ENCODE results near the gene LAMB1.

The LAMB1 gene

GRCh38 chr7:107884066-107884818, 118.7 kb downstream of the LAMB1 start:
- no peak for TF ChIP-seq SPI1 (IDR thresholded peaks at IDR 0.05; ENCODE audit: borderline replicate concordance, low read depth)
- TF ChIP-seq, protein P1, sequence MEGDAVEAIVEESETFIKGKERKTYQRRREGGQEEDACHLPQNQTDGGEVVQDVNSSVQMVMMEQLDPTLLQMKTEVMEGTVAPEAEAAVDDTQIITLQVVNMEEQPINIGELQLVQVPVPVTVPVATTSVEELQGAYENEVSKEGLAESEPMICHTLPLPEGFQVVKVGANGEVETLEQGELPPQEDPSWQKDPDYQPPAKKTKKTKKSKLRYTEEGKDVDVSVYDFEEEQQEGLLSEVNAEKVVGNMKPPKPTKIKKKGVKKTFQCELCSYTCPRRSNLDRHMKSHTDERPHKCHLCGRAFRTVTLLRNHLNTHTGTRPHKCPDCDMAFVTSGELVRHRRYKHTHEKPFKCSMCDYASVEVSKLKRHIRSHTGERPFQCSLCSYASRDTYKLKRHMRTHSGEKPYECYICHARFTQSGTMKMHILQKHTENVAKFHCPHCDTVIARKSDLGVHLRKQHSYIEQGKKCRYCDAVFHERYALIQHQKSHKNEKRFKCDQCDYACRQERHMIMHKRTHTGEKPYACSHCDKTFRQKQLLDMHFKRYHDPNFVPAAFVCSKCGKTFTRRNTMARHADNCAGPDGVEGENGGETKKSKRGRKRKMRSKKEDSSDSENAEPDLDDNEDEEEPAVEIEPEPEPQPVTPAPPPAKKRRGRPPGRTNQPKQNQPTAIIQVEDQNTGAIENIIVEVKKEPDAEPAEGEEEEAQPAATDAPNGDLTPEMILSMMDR (IDR thresholded peaks at IDR 0.05; ENCODE audit: insufficient read depth, low read length) = no peak
- TF ChIP-seq, protein P2, sequence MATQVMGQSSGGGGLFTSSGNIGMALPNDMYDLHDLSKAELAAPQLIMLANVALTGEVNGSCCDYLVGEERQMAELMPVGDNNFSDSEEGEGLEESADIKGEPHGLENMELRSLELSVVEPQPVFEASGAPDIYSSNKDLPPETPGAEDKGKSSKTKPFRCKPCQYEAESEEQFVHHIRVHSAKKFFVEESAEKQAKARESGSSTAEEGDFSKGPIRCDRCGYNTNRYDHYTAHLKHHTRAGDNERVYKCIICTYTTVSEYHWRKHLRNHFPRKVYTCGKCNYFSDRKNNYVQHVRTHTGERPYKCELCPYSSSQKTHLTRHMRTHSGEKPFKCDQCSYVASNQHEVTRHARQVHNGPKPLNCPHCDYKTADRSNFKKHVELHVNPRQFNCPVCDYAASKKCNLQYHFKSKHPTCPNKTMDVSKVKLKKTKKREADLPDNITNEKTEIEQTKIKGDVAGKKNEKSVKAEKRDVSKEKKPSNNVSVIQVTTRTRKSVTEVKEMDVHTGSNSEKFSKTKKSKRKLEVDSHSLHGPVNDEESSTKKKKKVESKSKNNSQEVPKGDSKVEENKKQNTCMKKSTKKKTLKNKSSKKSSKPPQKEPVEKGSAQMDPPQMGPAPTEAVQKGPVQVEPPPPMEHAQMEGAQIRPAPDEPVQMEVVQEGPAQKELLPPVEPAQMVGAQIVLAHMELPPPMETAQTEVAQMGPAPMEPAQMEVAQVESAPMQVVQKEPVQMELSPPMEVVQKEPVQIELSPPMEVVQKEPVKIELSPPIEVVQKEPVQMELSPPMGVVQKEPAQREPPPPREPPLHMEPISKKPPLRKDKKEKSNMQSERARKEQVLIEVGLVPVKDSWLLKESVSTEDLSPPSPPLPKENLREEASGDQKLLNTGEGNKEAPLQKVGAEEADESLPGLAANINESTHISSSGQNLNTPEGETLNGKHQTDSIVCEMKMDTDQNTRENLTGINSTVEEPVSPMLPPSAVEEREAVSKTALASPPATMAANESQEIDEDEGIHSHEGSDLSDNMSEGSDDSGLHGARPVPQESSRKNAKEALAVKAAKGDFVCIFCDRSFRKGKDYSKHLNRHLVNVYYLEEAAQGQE (IDR thresholded peaks at IDR 0.05; ENCODE audit: insufficient replicate concordance, low read depth) = no peak
- DNase-seq (ENCODE audit: low read depth in 1 of 2, low spot score in 1 of 2) = no peak

GRCh38 chr7:107882766-107883165, 120.2 kb downstream of the LAMB1 start:
- no peak for DNase-seq (ENCODE audit: low read depth in 1 of 2, low spot score in 1 of 2)
- Histone ChIP-seq H3K4me3 (replicated peaks; ENCODE audit: insufficient read depth, low read length) (no peak overlapping the region), H3K27ac (replicated peaks) (no peak overlapping the region), H3K27me3 (ENCODE audit: insufficient read depth, poor library complexity, severe bottlenecking) (peaks cover 7% of the 10 kb centered on the region)
- TF ChIP-seq, protein P1 (IDR thresholded peaks at IDR 0.05; ENCODE audit: insufficient read depth, low read length) = no peak
- TF ChIP-seq SPI1 (IDR thresholded peaks at IDR 0.05; ENCODE audit: borderline replicate concordance, low read depth) = no peak
- TF ChIP-seq GABPA (IDR thresholded peaks at IDR 0.05; ENCODE audit: low read depth) = no peak
- TF ChIP-seq, protein P2 (IDR thresholded peaks at IDR 0.05; ENCODE audit: insufficient replicate concordance, low read depth) = no peak
- no peak for TF ChIP-seq POLR2AphosphoS5 (IDR thresholded peaks at IDR 0.05; ENCODE audit: low read depth)

More at GRCh38 chr7:107884066-107884818, 118.7 kb downstream of the LAMB1 start:
- no peak overlapping the region for H3K27ac ChIP-seq (replicated peaks)
- peaks cover 7% of the 10 kb centered on the region for H3K27me3 ChIP-seq (ENCODE audit: insufficient read depth, poor library complexity, severe bottlenecking)
- H3K4me3 ChIP-seq (replicated peaks; ENCODE audit: insufficient read depth, low read length) = no peak overlapping the region

DNA sequence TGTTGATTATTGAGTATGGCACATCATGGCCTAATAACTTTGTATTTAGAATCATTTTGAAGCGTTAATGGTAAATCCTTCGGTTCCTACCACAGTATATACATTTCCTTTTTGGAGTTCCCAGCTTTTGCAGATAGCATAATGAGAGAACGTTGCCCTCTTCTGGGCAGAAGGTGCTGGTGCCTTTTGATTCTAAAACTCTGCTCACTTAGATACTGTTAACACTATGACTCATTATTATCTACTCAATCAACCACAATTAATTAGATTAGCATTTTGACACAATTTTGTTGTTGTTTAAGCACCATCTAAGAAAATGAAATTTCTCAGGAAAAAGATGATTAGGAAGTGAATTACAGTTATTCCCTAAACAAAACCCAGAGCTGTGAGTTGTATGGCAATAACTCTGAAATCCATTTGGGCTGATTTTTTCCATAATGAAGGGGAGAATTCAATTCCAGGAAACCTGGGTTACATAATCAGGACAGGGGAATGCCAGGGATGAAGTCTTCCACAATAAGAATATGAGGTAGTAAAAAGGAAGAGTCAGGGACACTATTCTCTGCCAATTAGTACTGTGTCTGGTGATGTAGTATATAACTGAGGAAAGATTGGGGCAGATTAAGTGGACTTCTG, 123.4 kb downstream of the LAMB1 start:
- TF ChIP-seq, protein P1 (IDR thresholded peaks at IDR 0.05; ENCODE audit: insufficient read depth, low read length) = peak; percentile 72
- TF ChIP-seq, protein P2 (IDR thresholded peaks at IDR 0.05; ENCODE audit: insufficient replicate concordance, low read depth) = no peak
- DNase-seq (ENCODE audit: low read depth in 1 of 2, low spot score in 1 of 2) = peak; percentile 30 to 42
- Histone ChIP-seq H3K4me3 (replicated peaks; ENCODE audit: insufficient read depth, low read length) (no peak overlapping the region), H3K27ac (replicated peaks) (no peak overlapping the region), H3K27me3 (ENCODE audit: insufficient read depth, poor library complexity, severe bottlenecking) (peaks cover 7% of the 10 kb centered on the region)

Measured in HL-60 (cell line).